Measurements from ENCODE around the gene LIN28B. TPM values are rescaled to one million over a fixed set of nuclear protein-coding genes. Genes with fewer than 3 reads are reported as not detected.
"Not testable (repeated sequence)": the region's sequence is repeated elsewhere in the genome, so short reads cannot be mapped to it uniquely, and the experiment has no call there.

Gene LIN28B
- total RNA-seq, 2 experiments from 2014 or later, result not detected

DNA sequence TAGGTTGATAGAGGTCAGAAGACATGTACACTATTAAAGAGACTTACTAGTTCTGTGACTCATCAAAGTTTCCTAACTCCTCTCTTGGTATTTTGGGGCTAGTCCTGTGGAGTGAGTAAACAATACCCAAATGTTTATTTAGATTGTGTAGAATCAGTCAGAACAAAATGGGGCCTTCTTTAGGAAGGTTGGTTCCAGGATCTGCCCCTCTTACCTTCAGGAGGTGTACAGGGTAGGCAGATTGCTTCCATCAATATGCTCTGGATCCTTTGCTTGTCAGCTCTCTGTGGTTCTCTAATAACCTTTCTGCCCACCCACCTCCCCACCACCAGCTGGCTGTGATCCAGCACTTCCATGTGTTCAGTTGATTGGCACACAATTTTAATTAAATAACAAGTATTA is 115.9 kb downstream of the LIN28B start:
- peaks cover 29% of the 10 kb centered on the region for H3K27me3 Mint-ChIP-seq
- no peaks in the 10 kb centered on the region for H3K9me3 Mint-ChIP-seq (ENCODE audit: low read depth)
- ATAC-seq (no peak), DNase-seq (no peak)
- H3K36me3 Mint-ChIP-seq, result no peaks in the 10 kb centered on the region
- no peak overlapping the region for H3K27ac Mint-ChIP-seq
- CTCF ChIA-PET, result no interaction called here
- H3K4me1 Mint-ChIP-seq, result no peaks in the 10 kb centered on the region
- no peak overlapping the region for H3K4me3 Mint-ChIP-seq

DNA sequence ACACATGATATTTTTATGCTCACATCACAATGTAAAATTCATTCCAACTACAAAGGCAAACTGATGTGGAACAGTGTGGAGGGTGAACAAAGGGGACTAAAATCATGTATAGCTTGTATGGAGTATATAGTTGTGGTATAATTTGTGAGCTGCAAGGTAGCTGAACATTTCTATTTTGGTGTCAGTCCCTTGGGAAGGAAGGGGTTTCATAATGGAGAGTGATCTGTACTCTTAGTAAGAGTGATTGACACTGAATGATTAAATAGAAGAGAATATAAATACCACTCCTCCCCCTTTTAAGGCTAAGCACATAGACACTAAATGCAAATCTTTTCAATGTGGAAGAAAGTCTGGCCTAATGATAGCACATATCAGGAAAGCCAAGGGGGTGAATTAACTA is 118.3 kb downstream of the LIN28B start:
- peaks cover 30% of the 10 kb centered on the region for H3K27me3 Mint-ChIP-seq

DNA sequence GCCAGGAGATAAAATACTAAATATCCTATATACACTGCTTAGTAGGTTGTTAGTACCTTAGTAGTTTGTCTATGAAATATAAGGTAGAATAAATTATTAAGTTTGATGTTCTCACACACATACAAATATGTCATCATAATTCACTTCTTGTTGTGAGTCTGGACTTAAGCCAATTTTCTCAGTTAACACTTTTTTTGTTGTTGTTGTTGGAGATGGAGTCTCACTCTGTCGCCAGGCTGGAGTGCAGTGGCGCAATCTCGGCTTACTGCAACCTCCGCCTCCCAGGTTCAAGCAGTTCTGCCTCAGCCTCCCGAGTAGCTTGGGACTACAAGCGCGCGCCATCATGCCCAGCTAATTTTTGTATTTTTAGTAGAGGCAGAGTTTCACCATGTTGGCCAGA is 119.5 kb downstream of the LIN28B start:
- not testable (repeated sequence) for H3K9me3 Mint-ChIP-seq (ENCODE audit: low read depth); H3K27ac Mint-ChIP-seq; H3K4me1 Mint-ChIP-seq; ATAC-seq; DNase-seq; H3K4me3 Mint-ChIP-seq; H3K36me3 Mint-ChIP-seq
- CTCF ChIA-PET, result interaction anchor here (1.5 to 5.3 kb wide), 5 partner anchors 11 to 393 kb away, joined by 3 to 25 read pairs (median 10); no protein-coding TSS in a partner anchor
- H3K27me3 Mint-ChIP-seq, result peaks cover 28% of the 10 kb centered on the region

More for the DNA sequence above, 118.3 kb downstream of the LIN28B start:
- Mint-ChIP-seq H3K4me3 (no peak overlapping the region), H3K4me1 (no peaks in the 10 kb centered on the region), H3K36me3 (no peaks in the 10 kb centered on the region), H3K9me3 (ENCODE audit: low read depth) (no peaks in the 10 kb centered on the region), H3K27ac (no peak overlapping the region)
- ATAC-seq (no peak), DNase-seq (no peak)
- CTCF ChIA-PET, result interaction anchor here (0.8 to 5.3 kb wide), 2 partner anchors 12 to 285 kb away, joined by 3 to 25 read pairs; no protein-coding TSS in a partner anchor

DNA sequence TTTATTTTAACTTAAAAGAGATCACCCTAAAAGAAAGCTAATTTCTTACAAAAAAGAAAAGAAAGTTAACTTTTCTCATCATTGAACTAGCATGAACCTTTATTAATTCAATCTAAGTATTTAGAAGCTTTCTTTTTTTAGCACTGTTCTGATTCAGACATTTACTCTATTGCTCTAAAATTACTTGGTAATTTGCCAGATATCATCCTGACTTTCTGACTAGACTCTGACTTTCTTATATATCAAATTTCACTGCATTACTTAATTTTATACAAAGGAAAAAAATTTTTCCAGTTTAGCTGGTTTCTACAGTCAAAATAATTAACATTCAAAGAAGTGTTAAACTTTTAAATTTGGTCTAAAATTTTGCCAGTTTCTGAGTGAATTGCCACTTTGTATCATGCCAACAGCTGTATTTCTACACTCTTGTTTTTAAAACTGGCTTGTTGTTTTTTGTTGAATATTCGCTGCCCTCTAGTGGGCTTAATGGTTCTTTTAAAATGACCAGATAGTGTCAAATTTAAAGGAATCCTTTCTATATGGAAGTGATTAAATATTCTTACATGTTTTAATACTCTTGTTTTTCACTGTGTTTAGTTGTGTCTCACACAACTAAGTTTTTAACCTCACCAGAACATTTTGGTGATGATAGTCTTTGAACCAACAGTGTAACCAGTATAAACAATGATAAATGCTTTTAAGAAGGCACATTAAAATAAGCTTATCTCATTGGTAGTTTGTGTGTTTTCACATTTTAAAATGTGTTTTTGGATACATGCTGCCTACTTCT is 120.9 kb downstream of the LIN28B start:
- Mint-ChIP-seq H3K27me3 (peaks cover 31% of the 10 kb centered on the region), H3K9me3 (ENCODE audit: low read depth) (no peaks in the 10 kb centered on the region), H3K36me3 (no peaks in the 10 kb centered on the region), H3K27ac (no peak overlapping the region), H3K4me1 (no peaks in the 10 kb centered on the region), H3K4me3 (no peak overlapping the region)
- DNase-seq (no peak), ATAC-seq (no peak)
- CTCF ChIA-PET, result interaction anchor here (0.6 to 5.3 kb wide), 15 partner anchors 9 to 394 kb away, joined by 3 to 25 read pairs (median 4); no protein-coding TSS in a partner anchor

DNA sequence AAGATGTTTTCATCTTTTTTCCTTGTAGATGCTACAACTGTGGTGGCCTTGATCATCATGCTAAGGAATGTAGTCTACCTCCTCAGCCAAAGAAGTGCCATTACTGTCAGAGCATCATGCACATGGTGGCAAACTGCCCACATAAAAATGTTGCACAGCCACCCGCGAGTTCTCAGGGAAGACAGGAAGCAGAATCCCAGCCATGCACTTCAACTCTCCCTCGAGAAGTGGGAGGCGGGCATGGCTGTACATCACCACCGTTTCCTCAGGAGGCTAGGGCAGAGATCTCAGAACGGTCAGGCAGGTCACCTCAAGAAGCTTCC is 121.4 kb downstream of the LIN28B start:
- no peaks in the 10 kb centered on the region for H3K4me1 Mint-ChIP-seq
- H3K27ac Mint-ChIP-seq, result no peak overlapping the region
- ATAC-seq (no peak), DNase-seq (no peak)
- H3K36me3 Mint-ChIP-seq, result no peaks in the 10 kb centered on the region
- CTCF ChIA-PET, result interaction anchor here (1.1 to 5.3 kb wide), 8 partner anchors 9 to 395 kb away, joined by 3 to 25 read pairs (median 6); no protein-coding TSS in a partner anchor
- H3K27me3 Mint-ChIP-seq, result peaks cover 29% of the 10 kb centered on the region
- no peaks in the 10 kb centered on the region for H3K9me3 Mint-ChIP-seq (ENCODE audit: low read depth)
- H3K4me3 Mint-ChIP-seq, result no peak overlapping the region

DNA sequence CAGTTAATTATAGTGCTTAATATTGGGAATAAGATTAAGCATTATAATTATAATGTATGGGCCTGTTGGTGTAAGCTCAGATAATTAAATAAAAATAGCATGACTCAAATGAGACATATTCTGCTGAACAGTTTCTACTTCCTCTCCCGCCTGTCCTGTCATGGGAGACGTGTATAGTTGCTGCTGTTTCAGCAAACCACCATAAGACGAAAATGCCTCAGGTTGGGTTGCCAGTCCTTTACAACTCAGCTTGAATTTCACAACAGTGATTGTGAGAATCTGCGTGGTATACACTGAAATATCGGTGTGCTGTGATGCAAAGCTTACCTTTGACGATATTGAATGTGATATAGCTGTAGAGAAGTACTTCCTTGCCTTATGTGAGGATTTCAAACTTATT is 123.4 kb downstream of the LIN28B start:
- CTCF ChIA-PET, result interaction anchor here (2.1 to 5.3 kb wide), 2 partner anchors 7 to 290 kb away, joined by 7 to 25 read pairs; no protein-coding TSS in a partner anchor
- Mint-ChIP-seq H3K9me3 (ENCODE audit: low read depth) (no peaks in the 10 kb centered on the region), H3K4me3 (no peak overlapping the region), H3K27ac (no peak overlapping the region), H3K4me1 (no peaks in the 10 kb centered on the region), H3K36me3 (no peaks in the 10 kb centered on the region), H3K27me3 (peaks cover 25% of the 10 kb centered on the region)
- DNase-seq, result no peak
- no peak for ATAC-seq

DNA sequence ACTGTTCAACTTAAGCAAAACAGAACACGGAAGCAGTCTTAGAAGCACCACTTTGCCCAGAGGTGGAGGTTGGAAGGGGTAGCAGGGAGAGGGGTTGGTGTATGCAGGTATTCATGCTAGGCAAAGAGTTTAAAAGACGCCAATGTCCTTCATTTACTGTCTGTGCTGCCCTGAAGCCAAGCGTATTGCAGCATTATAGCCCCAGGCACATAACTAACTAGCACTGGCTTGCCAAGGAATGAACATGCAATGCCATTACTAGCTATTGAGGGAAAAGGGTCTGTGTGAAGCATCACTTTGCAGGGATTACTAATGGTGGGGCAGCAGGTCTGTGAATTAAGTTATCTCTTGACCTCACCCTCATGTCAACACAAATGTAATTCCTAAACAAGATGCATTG is 124.8 kb downstream of the LIN28B start:
- ATAC-seq; CTCF ChIA-PET; H3K27ac Mint-ChIP-seq; H3K4me3 Mint-ChIP-seq; H3K4me1 Mint-ChIP-seq; DNase-seq; H3K9me3 Mint-ChIP-seq (ENCODE audit: low read depth); H3K36me3 Mint-ChIP-seq: not testable (repeated sequence)
- peaks cover 22% of the 10 kb centered on the region for H3K27me3 Mint-ChIP-seq

DNA sequence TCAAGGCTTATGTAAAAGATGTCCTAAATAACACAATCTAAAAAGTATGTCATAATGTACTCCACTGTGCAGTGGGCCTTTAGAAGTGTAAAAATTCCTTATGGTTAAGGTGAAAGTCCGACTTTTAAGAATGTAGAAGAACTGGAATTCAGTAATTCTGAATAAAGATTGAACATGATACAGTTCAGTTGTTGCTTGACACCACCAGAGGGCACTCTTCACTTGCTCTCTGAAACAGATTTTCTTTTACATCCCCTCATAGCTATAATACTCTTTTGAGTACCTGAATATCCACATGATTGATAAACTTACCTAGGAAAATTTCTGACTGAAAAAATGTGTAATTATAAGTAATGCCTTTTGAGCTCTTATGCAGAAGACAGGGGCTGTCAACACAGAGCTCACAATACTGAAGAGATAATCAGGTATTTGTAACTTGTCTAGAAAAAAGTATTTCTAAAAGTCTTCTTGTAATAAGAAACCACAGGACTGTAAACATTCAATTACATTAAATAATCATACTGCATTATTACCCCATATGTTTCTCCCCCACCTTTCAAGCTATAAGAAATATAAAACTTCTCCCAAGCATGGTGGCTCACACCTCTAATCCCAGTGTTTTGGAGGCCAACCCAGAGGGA is 130.8 kb downstream of the LIN28B start:
- H3K27ac Mint-ChIP-seq, result no peak overlapping the region

DNA sequence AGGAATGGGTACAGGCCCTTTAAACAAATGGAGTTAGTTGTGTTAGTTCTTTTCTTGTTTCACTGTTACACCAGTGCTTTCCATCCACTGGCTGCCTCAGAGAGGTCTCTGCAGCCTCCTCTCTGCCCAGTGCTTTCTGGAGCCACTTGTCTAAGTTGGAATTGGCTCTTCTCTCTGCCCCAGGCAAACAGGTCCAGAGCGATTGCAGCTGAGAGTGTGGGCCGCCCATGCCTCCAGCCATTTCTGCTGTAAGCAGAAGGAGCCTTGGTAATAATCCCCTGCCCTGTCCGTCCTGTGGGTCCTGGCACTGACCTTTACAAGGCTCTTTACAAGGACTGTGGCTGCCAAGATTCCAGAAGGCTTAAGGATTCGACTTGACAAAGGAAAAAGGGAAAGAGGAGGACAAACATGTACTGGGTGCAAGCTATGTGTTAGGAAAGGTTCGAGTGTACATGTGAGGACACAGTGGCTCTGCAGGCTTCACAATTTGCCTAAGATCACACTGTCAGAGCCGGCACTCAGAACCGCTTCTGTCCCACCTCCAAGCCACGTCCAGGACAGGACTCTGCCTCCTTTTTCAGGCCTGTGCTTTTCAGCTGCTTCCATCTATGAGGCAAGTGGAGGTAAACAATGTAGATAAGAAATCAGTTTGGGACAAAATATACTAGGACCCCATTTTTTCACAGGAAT is 134.4 kb downstream of the LIN28B start:
- H3K27ac Mint-ChIP-seq, result no peak overlapping the region
- CTCF ChIA-PET, result no interaction called here

More for the DNA sequence above, 130.8 kb downstream of the LIN28B start:
- H3K9me3 Mint-ChIP-seq (ENCODE audit: low read depth), result no peaks in the 10 kb centered on the region
- H3K4me1 Mint-ChIP-seq, result no peaks in the 10 kb centered on the region
- H3K4me3 Mint-ChIP-seq, result no peak overlapping the region
- CTCF ChIA-PET, result interaction anchor here (0.7 to 3.8 kb wide), 22 partner anchors 8 to 342 kb away, joined by 3 to 25 read pairs (median 4); partner anchors contain the start of gene PREP
- H3K36me3 Mint-ChIP-seq, result no peaks in the 10 kb centered on the region
- ATAC-seq (no peak), DNase-seq (peak; percentile 44)
- peaks cover 11% of the 10 kb centered on the region for H3K27me3 Mint-ChIP-seq

DNA sequence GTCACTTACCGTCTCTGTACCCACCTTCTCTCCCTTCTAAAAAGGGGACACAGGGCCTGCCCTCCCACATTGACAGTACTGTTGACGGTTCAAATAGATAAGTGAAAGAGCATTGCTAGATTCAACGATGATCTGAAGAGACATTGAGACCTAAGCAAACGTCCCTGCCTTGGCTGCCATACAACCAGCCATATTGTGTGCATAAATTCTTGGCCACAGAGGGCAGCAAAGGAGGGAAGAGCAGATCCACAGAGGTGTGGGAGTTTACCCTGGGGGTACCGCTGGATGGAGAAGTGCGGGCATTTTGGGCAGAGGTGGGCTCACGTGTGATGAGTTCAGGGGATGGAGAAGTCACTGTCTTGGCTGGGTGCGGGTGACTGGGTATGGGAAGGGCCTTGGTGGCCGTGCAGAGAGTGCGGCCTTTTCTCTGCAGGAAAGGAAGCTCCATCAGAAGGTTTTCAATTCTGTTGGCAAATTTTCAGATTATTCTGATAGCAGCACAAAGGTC is 137.3 kb downstream of the LIN28B start:
- no peak overlapping the region for H3K4me3 Mint-ChIP-seq
- CTCF ChIA-PET, result interaction anchor here (1.5 kb wide), 1 partner anchor 10 kb away, joined by 3 read pairs; no protein-coding TSS in a partner anchor

More for the DNA sequence above, 134.4 kb downstream of the LIN28B start:
- H3K4me3 Mint-ChIP-seq, result no peak overlapping the region
- ATAC-seq (no peak), DNase-seq (no peak)
- no peaks in the 10 kb centered on the region for H3K36me3 Mint-ChIP-seq
- H3K9me3 Mint-ChIP-seq (ENCODE audit: low read depth), result no peaks in the 10 kb centered on the region
- H3K27me3 Mint-ChIP-seq, result peaks cover 11% of the 10 kb centered on the region
- no peaks in the 10 kb centered on the region for H3K4me1 Mint-ChIP-seq

DNA sequence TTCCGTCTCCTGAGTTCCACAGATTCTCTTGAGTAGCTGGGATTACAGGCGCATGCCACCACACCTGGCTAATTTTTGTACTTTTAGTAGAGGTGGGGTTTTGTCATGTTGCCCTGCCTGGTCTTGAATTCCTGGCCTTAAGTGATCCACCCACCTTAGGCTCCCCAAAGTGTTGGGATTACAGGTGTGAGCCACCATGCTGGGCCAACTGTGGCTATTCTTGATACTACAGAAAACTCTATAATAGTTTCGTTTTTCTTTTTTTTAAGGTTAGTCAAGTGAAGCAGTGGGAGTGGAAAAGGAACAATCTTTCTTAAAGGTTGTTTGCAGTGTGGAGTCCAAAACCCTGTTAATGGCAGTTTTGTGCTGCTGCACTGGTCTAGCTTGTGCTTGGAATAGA is 138.2 kb downstream of the LIN28B start:
- Mint-ChIP-seq H3K27me3 (no peaks in the 10 kb centered on the region), H3K27ac (no peak overlapping the region), H3K9me3 (ENCODE audit: low read depth) (no peaks in the 10 kb centered on the region), H3K4me3 (no peak overlapping the region), H3K4me1 (no peaks in the 10 kb centered on the region), H3K36me3 (no peaks in the 10 kb centered on the region)
- ATAC-seq, result no peak
- DNase-seq, result no peak
- CTCF ChIA-PET, result no interaction called here

More for the DNA sequence above, 137.3 kb downstream of the LIN28B start:
- Mint-ChIP-seq H3K9me3 (ENCODE audit: low read depth) (no peaks in the 10 kb centered on the region), H3K36me3 (no peaks in the 10 kb centered on the region), H3K27ac (no peak overlapping the region), H3K27me3 (no peaks in the 10 kb centered on the region), H3K4me1 (no peaks in the 10 kb centered on the region)
- ATAC-seq (no peak), DNase-seq (no peak)

DNA sequence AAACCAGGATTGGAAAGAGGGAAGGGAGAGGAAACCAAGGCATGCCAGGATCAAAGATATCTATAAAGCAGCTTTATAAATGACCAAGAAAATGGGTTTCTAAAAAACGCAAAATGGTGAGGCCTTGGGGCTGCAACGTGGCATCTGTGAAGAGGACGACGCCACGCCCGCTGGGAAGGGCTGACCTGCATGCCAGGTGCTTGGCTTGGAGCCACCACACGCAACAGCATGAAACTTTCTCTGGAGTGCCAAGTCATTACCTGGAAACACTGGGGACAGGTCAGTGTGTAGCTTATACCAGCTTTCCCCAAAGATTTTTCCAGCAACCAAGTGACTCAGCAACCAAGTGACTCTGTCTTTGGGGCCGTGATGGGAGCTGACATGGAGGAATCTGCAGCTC is 140.4 kb downstream of the LIN28B start:
- ATAC-seq, result no peak
- no peaks in the 10 kb centered on the region for H3K36me3 Mint-ChIP-seq
- H3K27me3 Mint-ChIP-seq, result peaks cover 3% of the 10 kb centered on the region
- no peak overlapping the region for H3K27ac Mint-ChIP-seq
- no peaks in the 10 kb centered on the region for H3K9me3 Mint-ChIP-seq (ENCODE audit: low read depth)
- H3K4me3 Mint-ChIP-seq, result no peak overlapping the region
- DNase-seq, result no peak
- H3K4me1 Mint-ChIP-seq, result no peaks in the 10 kb centered on the region
- CTCF ChIA-PET, result interaction anchor here (1.3 to 2.9 kb wide), 2 partner anchors 9 to 305 kb away, joined by 4 to 13 read pairs; partner anchors contain the start of gene PREP

DNA sequence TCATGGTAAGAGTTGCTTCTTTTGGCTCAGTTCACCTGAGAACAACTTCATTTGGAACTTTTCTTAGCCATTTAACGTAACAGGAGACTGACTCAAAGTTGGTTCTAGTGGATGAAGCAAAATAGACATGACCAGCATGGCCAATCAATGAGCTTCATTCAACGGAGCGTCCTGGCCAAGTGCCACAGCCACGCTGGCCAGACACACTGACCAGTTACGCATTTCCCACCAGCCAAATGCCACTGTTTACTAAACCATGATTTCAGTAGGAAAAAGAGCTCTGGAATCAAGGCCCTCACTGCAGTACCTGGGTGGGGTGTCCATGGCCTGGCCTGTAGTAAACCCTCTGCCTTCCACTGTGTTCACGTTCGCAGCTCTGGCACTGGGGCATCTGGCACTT is 142.5 kb downstream of the LIN28B start:
- H3K27me3 Mint-ChIP-seq, result peaks cover 8% of the 10 kb centered on the region

More for the DNA sequence above, 142.5 kb downstream of the LIN28B start:
- H3K36me3 Mint-ChIP-seq, result no peaks in the 10 kb centered on the region
- H3K4me1 Mint-ChIP-seq, result no peaks in the 10 kb centered on the region
- no peak for ATAC-seq
- CTCF ChIA-PET, result interaction anchor here (2.9 kb wide), 1 partner anchor 11 kb away, joined by 13 read pairs; no protein-coding TSS in a partner anchor
- H3K27ac Mint-ChIP-seq, result no peak overlapping the region
- H3K9me3 Mint-ChIP-seq (ENCODE audit: low read depth), result no peaks in the 10 kb centered on the region
- H3K4me3 Mint-ChIP-seq, result no peak overlapping the region
- no peak for DNase-seq

All from activated CD8-positive, alpha-beta memory T cell treated with anti-CD3 and anti-CD28 coated beads, Interleukin-2, amount 10 ng/mL, durations not matched to agents 7 days and 5 days (primary cell).